NK-92 (cell line): ENCODE results near the gene RPTOR.
"Not testable (repeated sequence)": the region's sequence is repeated elsewhere in the genome, so short reads cannot be mapped to it uniquely, and the experiment has no call there.

Experiments
- DNase-seq: peaks from one replicate; lab custom pipeline; 2025; ENCODE audit not compliant: unreplicated experiment; lab: John Stamatoyannopoulos, UW

Gene RPTOR

GRCh38 chr17:80793851-80794267, 249.2 kb downstream of the RPTOR start:
- DNase-seq = no peak

- DNase-seq = no peak
Measured at GRCh38 chr17:80794281-80795089, 249.8 kb downstream of the RPTOR start.

GRCh38 chr17:80795090-80795580, 250.5 kb downstream of the RPTOR start:
- DNase-seq = no peak

- DNase-seq = no peak
Measured at GRCh38 chr17:80795754-80796153, 251.1 kb downstream of the RPTOR start.

- no peak for DNase-seq
Measured at GRCh38 chr17:80796430-80796861, 251.8 kb downstream of the RPTOR start.

- not testable (repeated sequence) for DNase-seq
Measured at GRCh38 chr17:80797222-80797621, 252.6 kb downstream of the RPTOR start.

GRCh38 chr17:80797741-80798594, 253.3 kb downstream of the RPTOR start:
- DNase-seq = no peak

- DNase-seq = no peak
Measured at GRCh38 chr17:80798595-80799537, 254.2 kb downstream of the RPTOR start.

- DNase-seq = no peak
Measured at GRCh38 chr17:80799538-80800480, 255.2 kb downstream of the RPTOR start.

GRCh38 chr17:80800481-80801391, 256.1 kb downstream of the RPTOR start:
- DNase-seq = no peak

- no peak for DNase-seq
Measured at GRCh38 chr17:80802626-80803450, 258.2 kb downstream of the RPTOR start.

GRCh38 chr17:80803451-80804428, 259.1 kb downstream of the RPTOR start:
- no peak for DNase-seq

- DNase-seq = no peak
Measured at GRCh38 chr17:80804466-80804865, 259.8 kb downstream of the RPTOR start.

GRCh38 chr17:80805032-80805751, 260.6 kb downstream of the RPTOR start:
- DNase-seq = no peak

- DNase-seq = no peak
Measured at GRCh38 chr17:80807014-80807413, 262.4 kb downstream of the RPTOR start.

- no peak for DNase-seq
Measured at GRCh38 chr17:80807882-80808281, 263.2 kb downstream of the RPTOR start.
